ENCODE results near the gene GARIN5A. TPM values are rescaled to one million over a fixed set of nuclear protein-coding genes. Genes with fewer than 3 reads are reported as not detected.

Gene GARIN5A
- total RNA-seq, 2 experiments from 2014 or later: 0.59 to 0.63 TPM

DNA sequence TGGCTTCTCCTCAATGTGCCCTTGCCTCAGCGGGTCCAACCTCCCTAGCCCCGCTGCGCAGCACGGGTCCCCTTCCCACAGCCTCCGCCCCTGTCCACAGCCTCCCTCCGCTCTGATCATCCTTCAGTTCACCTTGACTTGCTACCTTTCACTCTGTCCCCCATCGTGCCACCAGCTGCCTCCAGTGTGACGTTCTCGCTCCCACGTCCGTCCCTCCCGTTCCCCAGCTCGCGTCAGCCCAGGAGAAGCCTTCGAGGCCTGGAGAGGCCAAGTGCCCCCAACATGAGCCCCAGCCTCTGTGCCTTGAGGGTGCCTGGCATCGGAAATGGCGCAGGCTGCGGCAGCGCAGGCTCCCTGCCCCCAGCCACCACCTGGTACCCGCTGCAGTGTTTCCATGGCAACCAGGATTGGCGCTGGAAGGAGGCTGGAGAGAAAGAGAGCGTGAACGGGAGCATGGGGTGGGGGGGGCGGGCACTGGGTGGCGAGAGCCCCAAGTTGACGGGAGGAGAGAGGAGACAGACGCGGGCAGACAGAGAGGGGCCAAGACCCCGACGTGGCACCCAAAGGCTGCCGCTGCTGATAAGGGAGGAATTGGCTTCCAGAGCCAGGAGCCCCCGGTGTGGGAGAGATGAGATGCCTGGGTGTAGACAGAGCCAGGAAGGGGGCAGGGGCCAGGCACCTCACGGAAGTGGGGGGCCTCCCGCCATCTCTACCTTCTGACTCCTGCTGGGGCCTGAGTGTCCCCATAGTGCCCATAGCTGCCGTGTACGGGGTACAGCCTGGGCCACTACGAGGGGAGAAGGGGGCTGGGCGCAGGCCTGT is 37.9 kb upstream of the GARIN5A start:
- Histone ChIP-seq H3K4me2 (ENCODE audit: low read length) (no peak overlapping the region), H3K4me3 (ENCODE audit: low read depth, low read length, poor library complexity, severe bottlenecking) (no peak overlapping the region), H3K79me2 (ENCODE audit: insufficient read depth, low read depth, low read length) (no peaks in the 10 kb centered on the region), H3K9me3 (ENCODE audit: low read length) (no peaks in the 10 kb centered on the region), H2AFZ (ENCODE audit: low read length) (no peak overlapping the region), H3K9me2 (ENCODE audit: insufficient read depth, low read length) (no peaks in the 10 kb centered on the region), H3K36me3 (ENCODE audit: insufficient read depth, low read length) (no peaks in the 10 kb centered on the region), H3K4me1 (ENCODE audit: insufficient read depth, low read length, poor library complexity, severe bottlenecking) (peaks cover 12% of the 10 kb centered on the region), H3K27ac (ENCODE audit: low read depth, low read length, poor library complexity, severe bottlenecking) (no peak overlapping the region), H4K20me1 (ENCODE audit: insufficient read depth, low read length) (no peaks in the 10 kb centered on the region)
- TF ChIP-seq, protein P1, sequence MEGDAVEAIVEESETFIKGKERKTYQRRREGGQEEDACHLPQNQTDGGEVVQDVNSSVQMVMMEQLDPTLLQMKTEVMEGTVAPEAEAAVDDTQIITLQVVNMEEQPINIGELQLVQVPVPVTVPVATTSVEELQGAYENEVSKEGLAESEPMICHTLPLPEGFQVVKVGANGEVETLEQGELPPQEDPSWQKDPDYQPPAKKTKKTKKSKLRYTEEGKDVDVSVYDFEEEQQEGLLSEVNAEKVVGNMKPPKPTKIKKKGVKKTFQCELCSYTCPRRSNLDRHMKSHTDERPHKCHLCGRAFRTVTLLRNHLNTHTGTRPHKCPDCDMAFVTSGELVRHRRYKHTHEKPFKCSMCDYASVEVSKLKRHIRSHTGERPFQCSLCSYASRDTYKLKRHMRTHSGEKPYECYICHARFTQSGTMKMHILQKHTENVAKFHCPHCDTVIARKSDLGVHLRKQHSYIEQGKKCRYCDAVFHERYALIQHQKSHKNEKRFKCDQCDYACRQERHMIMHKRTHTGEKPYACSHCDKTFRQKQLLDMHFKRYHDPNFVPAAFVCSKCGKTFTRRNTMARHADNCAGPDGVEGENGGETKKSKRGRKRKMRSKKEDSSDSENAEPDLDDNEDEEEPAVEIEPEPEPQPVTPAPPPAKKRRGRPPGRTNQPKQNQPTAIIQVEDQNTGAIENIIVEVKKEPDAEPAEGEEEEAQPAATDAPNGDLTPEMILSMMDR (conservative IDR thresholded peaks at IDR 0.05; ENCODE audit: low read length): no peak
- no peak for TF ChIP-seq EZH2phosphoT487 (IDR thresholded peaks at IDR 0.05; ENCODE audit: borderline replicate concordance, low read depth, low read length)
- intact Hi-C loops (cut with micrococcal nuclease; ENCODE audit: unreplicated experiment): no loop called here
- DNase-seq (ENCODE audit: low spot score): no peak
- BruUV-seq (replicated peaks): no TSS peak
- ChIA-PET CTCF (ENCODE audit: unreplicated experiment) (no interaction called here), POLR2A (no interaction called here)

DNA sequence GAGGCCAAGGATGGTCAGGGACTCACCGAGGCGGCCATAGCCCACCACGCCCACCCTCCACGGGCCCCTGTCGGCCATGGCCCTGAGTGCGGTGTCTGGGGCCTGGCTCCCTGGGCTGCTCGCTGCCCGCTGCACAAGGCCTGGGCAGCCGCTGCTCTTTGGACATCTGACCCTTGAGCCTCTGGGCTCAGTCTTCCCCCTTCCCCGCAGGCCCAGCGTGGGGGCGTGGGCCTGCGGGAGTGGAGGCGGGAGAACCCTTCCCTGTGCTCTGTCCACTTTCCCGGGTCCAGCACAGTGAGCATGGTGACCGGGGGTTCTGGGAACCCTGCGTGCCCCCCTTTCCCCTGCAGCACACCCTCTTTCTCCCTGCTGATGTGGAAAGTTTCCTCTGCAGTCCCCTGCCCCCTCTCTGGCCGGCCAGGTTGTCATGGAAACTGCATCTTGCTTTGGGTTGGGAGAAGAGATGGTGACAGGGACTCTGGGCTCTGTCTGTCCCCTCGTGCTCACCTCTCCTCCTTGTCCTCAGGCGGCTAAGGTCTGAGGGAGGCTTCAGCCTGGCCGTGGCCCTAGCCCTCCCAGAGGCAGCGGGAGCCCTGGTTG is 37.2 kb upstream of the GARIN5A start, which contains the start of gene ASPDH:
Gene ASPDH, minus strand, starts transcription at position 168 of the 600 bp plus-strand sequence. Its CDS starts 90 bp downstream, at position 78.
- H3K9me2 ChIP-seq (ENCODE audit: insufficient read depth, low read length): no peaks in the 10 kb centered on the region

More for the DNA sequence above, 37.2 kb upstream of the GARIN5A start, which contains the start of gene ASPDH:
- Histone ChIP-seq H3K27ac (ENCODE audit: low read depth, low read length, poor library complexity, severe bottlenecking) (no peak within 1 kb of the TSS), H3K4me1 (ENCODE audit: insufficient read depth, low read length, poor library complexity, severe bottlenecking) (peaks cover 12% of the 10 kb centered on the region), H2AFZ (ENCODE audit: low read length) (no peak within 1 kb of the TSS), H3K4me3 (ENCODE audit: low read depth, low read length, poor library complexity, severe bottlenecking) (no peak within 1 kb of the TSS), H3K36me3 (ENCODE audit: insufficient read depth, low read length) (no peaks in the 10 kb centered on the region), H4K20me1 (ENCODE audit: insufficient read depth, low read length) (no peaks in the 10 kb centered on the region), H3K79me2 (ENCODE audit: insufficient read depth, low read depth, low read length) (no peaks in the 10 kb centered on the region), H3K4me2 (ENCODE audit: low read length) (no peak within 1 kb of the TSS), H3K9me3 (ENCODE audit: low read length) (no peaks in the 10 kb centered on the region)
- intact Hi-C loops (cut with micrococcal nuclease; ENCODE audit: unreplicated experiment): no loop called here
- no TSS peak for BruUV-seq (replicated peaks)
- TF ChIP-seq EZH2phosphoT487 (IDR thresholded peaks at IDR 0.05; ENCODE audit: borderline replicate concordance, low read depth, low read length): no peak
- TF ChIP-seq, protein P1 (conservative IDR thresholded peaks at IDR 0.05; ENCODE audit: low read length): no peak
- ChIA-PET CTCF (ENCODE audit: unreplicated experiment) (no interaction called here), POLR2A (no interaction called here)
- DNase-seq (ENCODE audit: low spot score): no peak

All from OCI-LY7 (cell line).